H1 (cell line): ENCODE measurements around the gene POLR2L.

Experiments used
- ASH2L ChIP-seq: fragments of 200-600, 300-600 bp; sonication (generic); IDR thresholded peaks from one replicate; pipeline ENCODE4 v1.7.1; 2017; ENCODE audit warnings: low read length
- EZH2 ChIP-seq: fragments of 200-600 bp; sonication (generic); IDR thresholded peaks from 2 replicates; pipeline ENCODE4 v1.7.1; 2012; ENCODE audit warnings: low read depth, mild to moderate bottlenecking, moderate library complexity, low read length, inconsistent platforms; ENCODE audit not compliant: severe bottlenecking
- POLR2A ChIP-seq, 2 experiments: IDR thresholded peaks; 1 replicate in 1 of 2; 2 replicates in 1 of 2; pipeline ENCODE4 v1.6.1; 2011; ENCODE audit warnings: low read depth in 2 of 2, low read length in 2 of 2, mild to moderate bottlenecking in 2 of 2; ENCODE audit errors: control extremely low read depth in 1 of 2
- SP1 ChIP-seq: IDR thresholded peaks from 2 replicates; pipeline ENCODE4 v1.6.1; 2011; ENCODE audit warnings: low read depth, low read length
- SRF ChIP-seq: IDR thresholded peaks from 2 replicates; pipeline ENCODE4 v1.6.1; 2011; ENCODE audit warnings: mild to moderate bottlenecking, low read depth, low read length, moderate library complexity
- TAF7 ChIP-seq: optimal IDR thresholded peaks from 2 replicates; pipeline ENCODE3; 2011; ENCODE audit warnings: low read depth, mild to moderate bottlenecking, inconsistent platforms, low read length, moderate library complexity, borderline replicate concordance
- TF ChIP-seq, protein P1 (sequence below), 3 experiments: IDR thresholded peaks; 1 replicate in 2 of 3; 2 replicates in 1 of 3; pipeline versions ENCODE4 v1.5.1 to v1.6.1; 2011; ENCODE audit warnings: low read length in 3 of 3, mild to moderate bottlenecking in 3 of 3, inconsistent platforms in 2 of 3, low read depth in 1 of 3, moderate library complexity in 1 of 3; ENCODE audit not compliant: insufficient read depth in 1 of 3; ENCODE audit errors: control extremely low read depth in 1 of 3

DNA sequence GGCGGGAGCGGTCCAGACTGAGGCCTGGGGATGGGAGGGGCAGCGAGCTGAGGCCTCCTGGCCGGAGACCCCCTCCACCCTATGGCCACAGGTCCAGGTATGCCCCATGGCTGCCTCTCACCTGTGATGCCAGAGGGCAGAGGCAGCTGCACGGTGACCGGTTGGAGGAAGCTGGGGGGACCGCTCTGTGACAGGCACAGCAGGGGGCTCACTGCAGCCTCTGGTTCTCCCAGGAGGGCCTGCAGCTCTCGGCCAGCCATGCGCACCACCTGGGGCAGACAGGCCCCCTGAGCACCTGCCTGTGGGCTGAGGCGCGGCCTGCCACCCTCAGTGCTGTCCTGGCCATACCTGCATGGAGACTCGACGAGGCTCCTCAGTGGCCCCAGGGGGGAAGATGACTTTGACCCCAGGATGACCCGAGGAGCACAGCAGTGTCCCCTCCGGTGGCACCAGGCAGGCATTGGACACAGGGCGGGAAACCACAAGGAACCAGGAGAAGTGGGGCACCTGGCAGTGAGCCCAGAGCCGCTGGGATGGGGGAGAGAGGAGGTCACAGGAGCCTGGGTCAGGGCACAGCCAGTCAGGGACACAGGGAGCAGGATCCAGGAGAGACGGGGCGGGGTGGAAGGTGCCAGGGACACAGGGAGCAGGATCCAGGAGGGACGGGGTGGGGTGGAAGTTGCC lies 41.1 kb downstream of the POLR2L start:
- TF ChIP-seq SP1 (no peak), TAF7 (no peak), POLR2A (IDR thresholded peaks at IDR 0.05; ENCODE audit: control extremely low read depth in 1 of 2, low read depth in 2 of 2, low read length in 2 of 2) (no peak), SRF (no peak), EZH2 (no peak), ASH2L (no peak)
- TF ChIP-seq, protein P1, sequence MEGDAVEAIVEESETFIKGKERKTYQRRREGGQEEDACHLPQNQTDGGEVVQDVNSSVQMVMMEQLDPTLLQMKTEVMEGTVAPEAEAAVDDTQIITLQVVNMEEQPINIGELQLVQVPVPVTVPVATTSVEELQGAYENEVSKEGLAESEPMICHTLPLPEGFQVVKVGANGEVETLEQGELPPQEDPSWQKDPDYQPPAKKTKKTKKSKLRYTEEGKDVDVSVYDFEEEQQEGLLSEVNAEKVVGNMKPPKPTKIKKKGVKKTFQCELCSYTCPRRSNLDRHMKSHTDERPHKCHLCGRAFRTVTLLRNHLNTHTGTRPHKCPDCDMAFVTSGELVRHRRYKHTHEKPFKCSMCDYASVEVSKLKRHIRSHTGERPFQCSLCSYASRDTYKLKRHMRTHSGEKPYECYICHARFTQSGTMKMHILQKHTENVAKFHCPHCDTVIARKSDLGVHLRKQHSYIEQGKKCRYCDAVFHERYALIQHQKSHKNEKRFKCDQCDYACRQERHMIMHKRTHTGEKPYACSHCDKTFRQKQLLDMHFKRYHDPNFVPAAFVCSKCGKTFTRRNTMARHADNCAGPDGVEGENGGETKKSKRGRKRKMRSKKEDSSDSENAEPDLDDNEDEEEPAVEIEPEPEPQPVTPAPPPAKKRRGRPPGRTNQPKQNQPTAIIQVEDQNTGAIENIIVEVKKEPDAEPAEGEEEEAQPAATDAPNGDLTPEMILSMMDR (IDR thresholded peaks at IDR 0.05; ENCODE audit: control extremely low read depth in 1 of 3, insufficient read depth in 1 of 3, low read depth in 1 of 3, low read length in 3 of 3), result no peak
